Gastroesophageal sphincter (tissue), 3 donors: ENCODE measurements around the gene SLC12A1.

Experiments used
- EP300 ChIP-seq: sonication (generic); formaldehyde crosslinking; IDR thresholded peaks from one replicate; pipeline ENCODE4 v1.6.1; 2017; ENCODE audit warnings: antibody characterized with exemption, mild to moderate bottlenecking
- POLR2A ChIP-seq, 2 donors: fragments of 450-650 bp; IDR thresholded peaks; one replicate each; pipeline ENCODE4 v1.6.1; 2017; ENCODE audit warnings: antibody characterized with exemption in 2 of 2, mild to moderate bottlenecking in 2 of 2, moderate library complexity in 1 of 2
- POLR2AphosphoS5 ChIP-seq: sonication (generic); formaldehyde crosslinking; IDR thresholded peaks from one replicate; pipeline ENCODE4 v1.6.1; 2017; ENCODE audit warnings: antibody characterized with exemption
- TF ChIP-seq, protein P1 (sequence below), 4 experiments: fragments of 200-600 bp in 2 of 4; fragments of 450-650 bp in 2 of 4; sonication (generic) in 1 of 4; IDR thresholded peaks; one replicate each; pipeline ENCODE4 v1.5.1; 2017 to 2019; ENCODE audit warnings: antibody characterized with exemption in 4 of 4, mild to moderate bottlenecking in 2 of 4, moderate library complexity in 2 of 4

DNA sequence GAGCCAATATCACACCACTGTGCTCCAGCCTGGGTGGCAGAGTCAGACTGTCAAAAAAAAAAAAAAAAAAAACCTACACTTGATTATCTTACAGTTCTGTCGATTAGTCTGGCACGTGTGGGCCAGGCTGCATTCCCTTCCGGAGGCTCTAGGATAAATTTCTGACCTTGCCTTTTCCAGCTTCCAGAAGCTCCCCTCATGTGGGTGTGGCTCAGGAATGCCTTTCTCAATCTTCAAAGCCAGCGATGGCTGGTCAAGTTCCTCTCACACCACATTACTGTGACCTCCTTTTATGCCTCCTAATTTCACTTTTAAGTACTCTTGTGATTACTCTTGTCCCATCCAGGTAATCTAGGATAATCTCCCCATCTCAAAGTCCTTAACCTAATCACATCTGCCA lies 66.9 kb downstream of the SLC12A1 start:
- TF ChIP-seq, protein P1, sequence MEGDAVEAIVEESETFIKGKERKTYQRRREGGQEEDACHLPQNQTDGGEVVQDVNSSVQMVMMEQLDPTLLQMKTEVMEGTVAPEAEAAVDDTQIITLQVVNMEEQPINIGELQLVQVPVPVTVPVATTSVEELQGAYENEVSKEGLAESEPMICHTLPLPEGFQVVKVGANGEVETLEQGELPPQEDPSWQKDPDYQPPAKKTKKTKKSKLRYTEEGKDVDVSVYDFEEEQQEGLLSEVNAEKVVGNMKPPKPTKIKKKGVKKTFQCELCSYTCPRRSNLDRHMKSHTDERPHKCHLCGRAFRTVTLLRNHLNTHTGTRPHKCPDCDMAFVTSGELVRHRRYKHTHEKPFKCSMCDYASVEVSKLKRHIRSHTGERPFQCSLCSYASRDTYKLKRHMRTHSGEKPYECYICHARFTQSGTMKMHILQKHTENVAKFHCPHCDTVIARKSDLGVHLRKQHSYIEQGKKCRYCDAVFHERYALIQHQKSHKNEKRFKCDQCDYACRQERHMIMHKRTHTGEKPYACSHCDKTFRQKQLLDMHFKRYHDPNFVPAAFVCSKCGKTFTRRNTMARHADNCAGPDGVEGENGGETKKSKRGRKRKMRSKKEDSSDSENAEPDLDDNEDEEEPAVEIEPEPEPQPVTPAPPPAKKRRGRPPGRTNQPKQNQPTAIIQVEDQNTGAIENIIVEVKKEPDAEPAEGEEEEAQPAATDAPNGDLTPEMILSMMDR (IDR thresholded peaks at IDR 0.05) = no peak
- TF ChIP-seq POLR2AphosphoS5 (no peak), POLR2A (IDR thresholded peaks at IDR 0.05) (no peak), EP300 (no peak)
